Left renal cortex interstitium (tissue), 4 donors: ENCODE results near the gene ITGB4. TPM values are rescaled to one million over a fixed set of nuclear protein-coding genes. Genes with fewer than 3 reads are reported as not detected.

ENCODE experiments used
- DNase-seq, 4 donors: peaks; one replicate each; pipeline ENCODE4 v3.0.0-alpha.2; 2013; ENCODE audit warnings: low read depth in 4 of 4, low spot score in 2 of 4, missing footprints in 1 of 4
- polyA plus RNA-seq, 4 donors: library from polyadenylated mRNA; unstranded; fragments of 120-200 nt; gene quantifications; one replicate each; pipeline ENCODE4 v1.2.1, GENCODE V29; 2013; ENCODE audit not compliant: insufficient read length in 4 of 4

The ITGB4 gene
- polyA plus RNA-seq, 4 donors: 11.3 to 16.5 (median 11.6) TPM

DNA sequence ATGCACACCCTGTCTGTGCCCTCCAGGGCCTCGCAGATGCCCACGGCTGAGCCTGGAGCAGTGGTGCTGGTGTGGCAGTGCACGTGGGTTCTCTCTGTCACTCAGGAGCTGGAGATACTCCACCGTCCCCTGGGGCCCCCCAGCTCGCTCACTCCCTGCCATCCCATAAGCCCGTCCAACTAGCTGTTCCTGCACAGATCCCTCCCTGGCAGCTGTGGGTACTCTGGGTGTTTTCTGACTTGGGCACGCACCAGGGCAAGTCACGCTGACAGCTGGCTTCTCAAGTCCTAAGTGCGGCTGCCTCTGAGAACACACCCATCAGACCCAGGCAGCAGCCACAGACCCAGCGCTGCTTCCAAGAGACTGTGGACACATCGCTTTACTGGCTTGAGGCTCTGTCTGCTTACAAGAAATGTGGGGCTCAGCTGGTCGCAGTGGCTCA lies 25.4 kb upstream of the ITGB4 start:
- DNase-seq: no peak

DNA sequence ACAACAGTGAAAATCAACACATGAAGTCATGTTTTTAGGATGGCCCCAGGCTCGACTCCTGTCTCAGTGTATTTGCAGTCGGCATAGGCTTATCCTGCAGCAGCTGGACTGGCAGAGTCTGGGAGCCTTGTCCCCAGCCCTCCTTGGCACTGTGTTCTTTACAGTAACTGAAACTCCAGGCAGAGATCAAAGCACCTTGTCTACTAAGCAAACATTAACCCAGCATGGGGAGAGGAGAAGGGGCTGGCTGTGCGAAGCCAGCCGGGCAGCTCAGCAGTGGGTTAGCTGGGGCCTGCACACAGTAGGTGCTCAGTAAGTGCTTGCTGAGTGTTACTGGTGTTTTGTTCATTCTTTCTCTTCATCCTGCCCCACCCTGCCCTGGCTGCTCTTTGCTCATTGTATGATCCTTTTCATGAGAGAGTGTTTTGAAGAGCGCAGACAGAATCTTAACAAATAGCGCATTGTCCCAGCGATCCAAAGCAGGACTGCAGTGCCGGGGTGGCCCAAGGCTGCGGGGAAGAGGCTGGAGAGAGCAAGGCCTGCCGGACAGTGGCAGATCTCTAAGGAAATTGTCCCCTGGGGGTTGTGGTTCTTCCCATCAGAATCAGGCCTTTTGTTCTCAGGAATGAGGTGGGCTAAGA lies 23.5 kb upstream of the ITGB4 start:
- no peak for DNase-seq

DNA sequence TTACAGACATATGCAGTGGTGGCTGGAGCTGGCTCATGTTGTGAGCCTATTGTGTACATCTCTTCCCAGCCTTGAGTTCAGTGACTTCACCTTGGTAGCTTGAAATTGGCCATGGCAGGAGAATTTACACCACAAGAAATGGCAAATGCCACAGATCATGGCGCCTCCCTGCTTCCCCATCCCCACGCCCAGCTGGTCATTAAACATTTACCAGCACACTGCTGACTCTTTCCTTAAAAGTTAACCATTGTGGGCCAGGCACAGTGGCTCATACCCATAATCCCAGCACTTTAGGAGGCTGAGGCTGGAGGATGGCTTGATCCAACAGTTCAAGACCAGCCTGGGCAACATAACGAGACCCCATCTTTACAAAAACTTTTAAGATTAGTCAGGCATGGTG lies 22.6 kb upstream of the ITGB4 start:
- no peak for DNase-seq

DNA sequence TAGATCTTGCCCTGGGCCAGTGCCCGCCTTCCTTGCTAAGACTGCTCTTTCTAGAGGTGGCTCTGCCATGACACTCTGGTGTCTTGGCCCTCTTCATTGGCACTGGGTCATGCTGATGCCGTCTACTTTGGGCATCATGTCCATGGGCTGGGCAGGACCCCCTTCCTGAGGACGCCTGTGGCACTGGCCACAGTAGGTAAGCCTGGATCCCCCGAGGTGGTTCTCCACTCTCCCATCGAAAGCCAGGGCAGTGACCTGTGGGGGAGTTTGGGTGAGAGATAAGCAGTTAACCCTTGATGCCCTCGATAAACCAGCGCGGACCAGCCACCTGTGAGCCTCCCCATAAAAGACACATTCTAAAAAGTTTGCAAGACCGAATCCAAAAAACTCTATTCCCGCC lies 20.0 kb upstream of the ITGB4 start:
- no peak for DNase-seq

DNA sequence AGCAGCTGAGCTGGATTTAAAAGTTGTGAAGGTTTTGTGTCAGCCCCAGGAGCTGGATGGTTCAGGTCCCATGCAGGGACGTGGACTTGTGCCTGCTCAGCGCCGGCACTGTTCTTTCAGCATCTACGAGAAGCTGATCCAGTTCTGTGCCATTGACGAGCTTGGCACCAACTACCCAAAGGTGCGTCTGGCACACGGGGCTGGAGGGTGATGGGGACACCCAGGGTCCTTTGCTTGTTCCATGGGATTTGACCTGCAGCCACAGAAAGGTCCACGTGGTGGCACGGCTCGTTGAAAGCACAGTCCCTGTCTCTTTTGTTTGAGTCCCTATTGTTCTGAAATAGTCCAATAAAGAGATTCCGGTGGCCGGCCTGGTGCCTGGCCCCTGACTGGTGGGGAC lies 18.1 kb upstream of the ITGB4 start:
- no peak for DNase-seq

DNA sequence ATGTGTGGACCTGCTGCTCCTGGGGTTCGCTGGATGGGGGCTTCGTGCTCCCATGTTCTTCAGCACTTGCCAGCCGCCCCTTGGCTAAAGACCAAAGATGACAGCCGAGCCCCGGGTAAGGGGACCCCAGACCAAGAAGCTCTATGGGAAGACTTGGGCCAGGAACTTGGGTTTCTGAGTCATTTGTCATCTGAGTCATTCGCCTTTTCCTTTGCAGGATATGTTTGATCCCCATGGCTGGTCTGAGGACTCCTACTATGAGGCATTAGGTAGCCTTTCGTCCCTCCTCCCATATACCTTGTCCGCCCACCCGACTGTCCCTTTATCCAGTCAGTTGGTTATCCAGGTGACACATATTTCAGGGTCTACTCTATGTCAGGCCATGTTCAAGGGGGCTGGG lies 17.7 kb upstream of the ITGB4 start:
- DNase-seq: no peak

DNA sequence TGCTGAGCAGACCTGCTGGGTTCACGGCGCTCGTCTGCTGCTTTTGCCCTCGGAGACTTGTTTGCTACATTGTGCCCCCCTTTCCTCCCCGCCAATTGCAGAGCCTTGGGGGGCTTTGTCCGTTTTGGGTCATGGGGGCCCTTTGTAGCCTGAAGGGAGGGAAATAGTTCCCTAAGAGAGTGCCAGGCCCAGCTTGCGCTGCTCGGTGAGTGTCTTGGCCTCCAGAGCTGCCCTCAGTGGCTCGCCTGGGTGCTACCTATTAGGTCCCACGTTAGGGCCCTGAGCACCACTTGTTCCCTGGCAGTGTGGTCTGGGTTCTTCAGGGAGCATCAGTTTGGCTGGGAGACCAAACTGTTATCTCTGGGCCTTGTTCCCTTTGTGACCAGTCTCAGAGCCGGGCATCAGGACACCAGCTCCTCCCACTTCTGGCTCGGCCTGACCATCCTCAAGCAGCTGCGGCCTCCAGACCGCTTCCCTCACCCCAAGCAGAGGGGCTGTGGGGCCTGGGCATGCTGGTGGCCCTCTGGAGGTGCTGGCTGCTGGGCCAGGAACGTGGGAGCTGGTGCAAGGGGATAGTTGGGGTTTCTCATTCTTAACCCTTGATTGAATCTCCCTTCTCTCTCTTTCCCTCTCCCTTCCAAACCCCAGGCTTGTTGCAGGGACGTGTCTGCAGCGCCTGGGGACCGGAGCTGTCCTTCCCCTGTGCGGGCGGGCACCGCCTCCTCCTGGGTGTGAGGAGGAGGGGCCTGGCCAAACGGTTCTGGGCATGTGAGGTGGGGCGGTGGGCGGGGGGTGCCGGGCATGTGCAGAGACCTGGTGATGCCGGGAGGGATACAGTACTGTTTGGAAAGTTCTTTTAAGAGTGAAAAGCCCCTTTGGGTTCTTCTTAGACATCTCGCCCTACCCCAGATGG lies 16.0 kb upstream of the ITGB4 start:
- DNase-seq: no peak

DNA sequence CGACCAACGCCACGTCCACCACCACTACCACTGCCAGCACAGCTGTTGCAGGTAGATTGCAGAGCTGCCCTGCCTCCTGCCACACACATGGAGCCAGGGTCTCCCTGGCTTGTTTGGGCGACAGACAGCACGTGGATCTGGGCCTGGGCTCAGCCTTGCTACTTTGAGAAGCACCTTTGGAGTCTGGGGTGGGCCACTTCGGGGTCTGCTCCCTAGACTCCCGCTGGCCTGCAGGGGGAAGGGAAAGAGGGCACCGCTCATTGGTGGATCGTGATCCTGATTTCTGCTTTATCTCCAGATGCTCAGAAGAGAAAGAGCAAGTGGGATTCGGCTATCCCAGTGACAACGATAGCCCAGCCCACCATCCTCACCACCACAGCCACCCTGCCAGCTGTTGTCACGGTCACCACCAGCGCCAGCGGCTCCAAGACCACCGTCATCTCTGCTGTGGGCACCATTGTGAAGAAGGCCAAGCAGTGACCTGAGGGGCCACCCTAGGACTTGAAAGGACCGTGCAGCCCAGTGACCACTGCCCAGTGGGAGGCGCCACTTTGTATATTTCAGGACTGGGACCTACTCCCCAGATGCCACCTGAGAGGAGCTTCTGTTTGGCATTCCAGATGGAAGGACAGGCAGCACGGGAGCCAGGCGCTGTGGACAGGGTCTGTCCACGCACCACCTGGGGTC lies 15.1 kb upstream of the ITGB4 start:
- DNase-seq: no peak

DNA sequence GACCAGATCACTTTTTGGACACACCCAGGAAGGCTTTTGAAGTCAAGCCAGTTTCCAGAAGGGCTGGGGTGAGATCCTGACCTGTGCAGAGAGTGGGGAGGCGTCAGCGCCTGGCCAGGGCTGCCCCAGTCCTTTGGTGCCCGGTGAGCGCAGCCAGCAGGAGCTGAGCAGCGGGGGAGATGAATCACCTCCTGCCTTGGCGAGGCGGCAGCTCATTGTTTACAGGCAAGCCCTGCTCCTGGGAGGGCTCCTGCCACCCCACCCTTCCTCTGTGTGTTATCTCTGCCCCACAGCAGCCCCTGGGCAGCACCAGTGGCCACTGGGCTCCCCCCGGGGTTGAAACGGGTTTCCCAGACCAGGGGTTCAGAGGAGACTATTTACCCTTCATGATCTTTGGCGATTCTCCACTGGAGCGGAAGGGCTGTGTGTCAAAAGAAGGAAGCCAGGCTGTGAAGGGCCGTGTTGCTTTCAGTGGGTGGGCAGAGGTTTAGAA lies 14.1 kb upstream of the ITGB4 start:
- DNase-seq: no peak

DNA sequence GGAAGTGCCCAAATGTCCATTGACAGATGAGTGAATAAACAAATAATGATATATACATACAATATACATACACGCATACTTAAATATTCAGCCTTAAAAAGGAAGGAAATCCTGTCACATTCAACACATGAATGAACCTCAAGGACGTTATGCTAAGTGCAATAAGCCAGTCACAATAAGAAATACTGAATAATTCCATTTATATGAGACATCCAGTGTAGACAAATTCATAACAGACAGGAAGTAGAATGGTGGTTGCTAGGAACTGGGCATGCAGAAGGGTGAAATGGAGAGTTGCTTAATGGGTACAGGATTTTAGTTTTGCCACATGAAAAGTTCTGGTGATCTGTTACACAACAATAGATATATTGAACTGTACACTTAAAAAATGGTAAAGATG lies 8.8 kb upstream of the ITGB4 start:
- no peak for DNase-seq

DNA sequence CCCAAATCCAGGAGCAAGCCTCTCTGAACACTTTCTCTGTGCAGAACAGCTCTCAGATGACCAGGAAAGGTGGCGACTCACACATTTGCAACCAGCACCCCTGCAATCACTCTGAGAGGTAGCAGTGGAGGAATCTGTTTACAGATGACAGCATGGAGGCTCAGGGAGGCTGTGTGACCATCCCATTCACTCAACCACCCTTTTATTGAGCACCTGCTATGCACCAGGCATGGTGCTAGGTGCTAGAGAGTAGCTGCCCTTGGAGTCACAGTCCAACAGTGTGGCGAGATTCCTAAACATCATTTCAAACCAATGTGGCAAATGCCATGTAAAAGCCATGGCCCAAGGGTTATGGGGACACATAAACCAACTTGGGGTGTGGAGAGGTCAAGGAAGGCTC lies 1.5 kb upstream of the ITGB4 start:
- DNase-seq: no peak

DNA sequence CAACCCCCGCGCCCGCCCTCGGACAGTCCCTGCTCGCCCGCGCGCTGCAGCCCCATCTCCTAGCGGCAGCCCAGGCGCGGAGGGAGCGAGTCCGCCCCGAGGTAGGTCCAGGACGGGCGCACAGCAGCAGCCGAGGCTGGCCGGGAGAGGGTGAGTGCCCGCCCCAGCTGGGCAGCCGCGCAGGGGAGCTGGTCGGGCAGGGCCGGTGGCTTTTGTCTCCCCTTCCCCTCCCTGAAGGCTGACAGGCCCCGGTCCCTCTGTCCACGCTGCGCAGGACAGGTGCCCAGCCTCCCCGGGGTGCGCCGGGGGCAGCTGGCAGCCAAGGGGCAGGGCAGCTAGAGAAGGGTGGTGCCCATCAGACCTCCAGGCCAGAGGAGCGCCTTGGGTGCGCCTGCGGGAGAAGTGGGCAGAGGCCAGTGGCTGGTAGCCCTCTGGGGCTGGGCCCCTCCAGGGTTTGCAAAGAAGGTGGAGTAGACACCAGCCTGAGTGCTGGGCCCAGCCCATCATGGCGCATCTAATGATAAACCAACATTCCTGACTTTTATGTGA lies 278 bp downstream of the ITGB4 start:
- no peak for DNase-seq

DNA sequence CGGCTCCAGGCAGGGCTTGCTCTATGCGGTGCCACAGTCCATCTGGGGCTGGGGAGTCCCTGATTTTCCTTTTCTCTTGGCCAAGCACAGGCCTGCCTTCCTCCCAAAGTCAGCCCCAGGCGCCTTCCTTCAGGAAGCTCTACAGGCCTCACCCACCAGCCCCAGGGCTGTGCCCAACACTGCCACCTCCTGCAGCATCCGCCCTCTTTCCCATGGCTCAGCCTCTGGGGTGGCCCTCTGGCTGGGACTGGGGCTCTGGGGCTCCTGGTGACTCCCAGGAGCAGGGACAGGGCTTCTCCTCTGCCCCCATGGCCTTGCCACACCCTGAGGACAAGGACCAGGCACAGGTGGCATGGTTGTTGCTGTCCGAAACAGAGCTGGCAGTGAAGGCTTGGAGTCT lies 817 bp downstream of the ITGB4 start:
- no peak for DNase-seq

DNA sequence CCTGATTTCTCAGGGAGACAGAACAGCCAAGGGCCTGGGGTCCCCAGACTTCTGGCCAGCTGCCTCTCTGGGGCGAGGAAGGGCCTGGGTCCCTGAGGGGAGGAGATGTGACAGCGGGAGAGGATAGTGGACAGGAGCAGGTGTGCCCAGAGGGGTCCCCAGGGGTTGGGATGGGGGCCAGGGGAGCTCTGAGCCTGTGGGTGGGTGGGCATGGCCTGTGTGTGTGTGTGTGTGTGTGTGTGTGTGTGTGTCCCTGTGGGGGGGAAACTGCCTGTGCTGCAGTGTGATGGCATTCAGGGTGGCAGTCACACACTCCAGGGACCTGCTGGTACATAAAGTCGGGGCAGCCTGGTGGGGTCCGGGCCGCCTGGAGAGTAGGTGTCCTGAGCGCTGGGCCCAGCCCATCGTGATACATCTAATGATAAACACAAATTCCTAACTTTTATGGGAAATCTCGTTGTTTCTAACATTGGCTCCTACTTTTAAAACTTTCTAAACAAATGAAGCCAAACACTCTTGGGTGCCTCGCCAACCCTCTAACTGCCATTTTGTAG lies 1.4 kb downstream of the ITGB4 start:
- no peak for DNase-seq

DNA sequence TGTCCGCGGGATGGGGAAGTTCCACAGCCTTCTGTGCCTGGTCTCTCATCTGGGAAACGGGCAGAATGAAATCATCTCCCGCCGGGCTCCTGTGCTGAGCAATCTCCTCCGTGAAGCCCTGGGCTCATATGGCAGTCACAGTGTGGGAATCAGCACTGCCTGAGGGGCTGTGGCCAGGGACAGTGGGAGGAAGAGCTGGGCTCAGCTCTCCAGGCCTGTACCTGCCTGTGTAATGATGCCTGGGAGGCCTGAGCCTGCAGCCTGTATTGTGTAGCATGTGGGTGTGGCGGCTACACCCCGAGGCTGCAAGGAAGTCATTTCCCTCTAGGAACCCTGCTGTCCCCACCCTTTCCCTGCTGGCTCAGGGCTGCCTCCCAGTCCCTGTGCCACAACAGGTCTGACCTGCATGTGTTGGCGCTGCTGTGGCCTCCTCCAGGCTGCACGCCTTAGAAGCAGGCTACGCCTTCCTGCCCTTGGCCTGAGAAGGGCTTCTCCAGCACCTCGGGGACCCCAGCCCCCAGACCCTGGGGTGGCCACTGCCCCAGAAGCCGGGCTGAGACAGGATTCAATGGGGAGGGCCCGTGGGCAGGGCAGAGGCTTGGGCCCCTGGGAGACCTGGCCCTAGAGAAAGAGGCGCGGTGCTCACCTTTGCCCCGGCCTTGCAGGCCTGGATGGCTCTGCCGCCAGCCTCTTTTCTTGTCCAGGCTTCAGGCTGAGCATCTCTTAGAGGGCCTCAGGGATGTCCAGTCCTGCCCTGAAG lies 2.1 kb downstream of the ITGB4 start:
- no peak for DNase-seq

DNA sequence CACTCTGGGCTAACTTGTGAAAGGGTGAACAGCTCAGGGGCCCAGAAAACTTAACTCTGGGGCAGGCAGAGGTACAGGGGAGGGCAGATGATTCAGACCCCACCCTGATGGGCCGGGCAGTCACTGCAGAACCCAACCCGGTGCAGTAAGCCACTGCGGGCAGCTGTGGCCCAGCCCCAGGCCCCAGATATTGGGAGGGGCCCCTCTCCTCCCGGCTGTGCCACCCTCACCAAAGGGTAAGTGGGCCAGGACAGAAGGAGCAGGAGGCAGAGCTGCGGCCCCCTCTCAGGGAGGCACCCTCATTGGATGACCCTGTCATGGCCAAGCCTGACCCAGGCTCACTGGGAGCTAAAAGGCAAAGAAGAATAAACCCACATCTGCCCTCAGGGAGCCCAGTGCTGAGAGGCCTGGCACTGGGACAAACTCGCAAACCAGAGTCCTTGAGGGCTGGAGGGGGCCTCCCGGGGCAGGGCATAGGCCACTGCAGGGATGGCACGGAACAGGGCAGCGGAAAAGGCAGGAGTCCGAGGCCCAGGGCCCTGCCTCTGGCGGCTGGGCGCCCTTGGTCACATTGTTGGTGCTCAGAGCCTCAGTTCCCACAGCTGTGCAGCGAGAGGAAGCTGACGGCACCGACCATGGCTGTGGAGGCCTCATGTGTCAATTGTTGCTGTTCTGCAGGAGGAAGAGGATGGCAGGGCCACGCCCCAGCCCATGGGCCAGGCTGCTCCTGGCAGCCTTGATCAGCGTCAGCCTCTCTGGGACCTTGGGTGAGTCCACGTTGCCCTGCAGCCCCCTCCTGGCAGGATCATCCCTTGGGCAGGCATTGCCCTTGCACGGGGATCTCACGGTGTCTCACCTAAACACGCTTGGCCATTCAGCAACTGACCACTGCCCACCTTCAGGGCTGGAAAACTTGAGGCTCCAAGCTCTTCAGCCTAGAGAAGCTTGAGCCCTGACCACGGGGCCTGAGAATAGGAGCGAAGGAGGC lies 3.1 kb downstream of the ITGB4 start:
- DNase-seq: no peak

DNA sequence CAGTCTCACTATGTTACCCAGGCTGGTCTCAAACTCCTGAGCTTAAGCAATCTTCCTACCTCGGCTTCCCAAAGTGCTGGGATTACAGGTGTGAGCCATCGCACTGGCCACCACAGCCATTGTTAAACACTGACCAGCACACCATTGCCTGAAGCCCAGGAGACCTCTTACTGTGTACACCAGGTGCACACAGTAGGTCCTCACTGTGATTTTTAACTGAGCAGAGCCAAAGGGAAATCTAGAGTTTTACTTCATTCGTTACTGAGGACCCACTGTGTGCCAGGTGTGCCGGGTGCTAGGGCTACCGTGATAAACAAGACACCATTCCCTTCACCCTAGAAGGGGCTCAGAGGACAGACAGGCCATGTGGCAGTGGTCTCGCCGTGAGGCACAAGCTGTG lies 4.2 kb downstream of the ITGB4 start:
- no peak for DNase-seq

DNA sequence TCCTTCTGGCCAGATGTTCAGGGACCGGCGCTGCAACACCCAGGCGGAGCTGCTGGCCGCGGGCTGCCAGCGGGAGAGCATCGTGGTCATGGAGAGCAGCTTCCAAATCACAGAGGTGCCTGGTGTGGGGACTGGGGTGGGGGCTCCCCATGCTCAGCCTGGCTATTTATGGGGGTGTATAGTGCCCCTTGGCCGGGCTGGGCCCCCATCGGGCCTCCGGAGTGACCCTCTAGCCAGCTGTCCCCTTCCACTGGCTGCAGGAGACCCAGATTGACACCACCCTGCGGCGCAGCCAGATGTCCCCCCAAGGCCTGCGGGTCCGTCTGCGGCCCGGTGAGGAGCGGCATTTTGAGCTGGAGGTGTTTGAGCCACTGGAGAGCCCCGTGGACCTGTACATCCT lies 6.1 kb downstream of the ITGB4 start:
- DNase-seq: no peak

DNA sequence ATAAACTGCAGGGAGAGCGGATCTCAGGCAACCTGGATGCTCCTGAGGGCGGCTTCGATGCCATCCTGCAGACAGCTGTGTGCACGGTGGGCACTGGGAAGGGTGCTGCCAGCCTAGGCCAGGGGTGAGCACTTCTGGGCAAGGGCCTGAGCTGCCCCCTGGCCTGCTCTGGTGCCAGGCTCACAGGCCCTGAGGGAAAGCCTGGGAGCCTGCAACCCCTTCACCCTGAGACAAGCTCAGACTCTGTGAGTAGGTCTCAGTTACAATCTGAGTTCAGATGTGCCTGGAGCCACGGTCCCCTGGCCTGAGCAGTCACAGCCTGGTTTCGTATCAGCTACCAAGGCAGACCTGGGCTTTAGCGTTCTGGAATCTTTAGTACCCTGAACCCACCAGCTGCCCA lies 8.1 kb downstream of the ITGB4 start:
- DNase-seq: no peak
